ENCODE measurements around the gene PRKCE.

DNA sequence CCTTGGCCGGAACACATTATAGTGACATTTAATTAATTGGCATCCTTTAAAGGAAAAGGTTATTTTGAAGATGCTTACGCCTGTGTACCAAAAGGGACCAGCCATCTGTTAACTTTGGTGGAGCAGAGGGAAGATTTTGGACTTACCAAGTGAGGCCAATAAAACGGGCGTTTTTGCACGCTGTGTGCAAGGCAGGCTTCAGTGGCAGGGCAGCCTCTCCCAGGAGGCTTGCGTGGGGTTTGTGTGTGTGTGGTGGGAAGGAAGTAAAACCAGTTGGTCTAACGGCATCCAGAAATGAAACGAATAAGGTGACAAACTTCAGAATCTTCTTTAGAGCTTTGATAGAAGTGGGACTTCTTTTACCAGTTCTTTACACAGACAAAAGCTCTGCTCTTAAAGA lies 191.7 kb downstream of the PRKCE start:
- no peak for TF ChIP-seq CTCF (conservative IDR thresholded peaks at IDR 0.05; ENCODE audit: low read length)
- TF ChIP-seq EZH2phosphoT487 (IDR thresholded peaks at IDR 0.05; ENCODE audit: borderline replicate concordance, low read depth, low read length) = no peak

All from OCI-LY7 (cell line).